Endodermal cell (in vitro differentiated cells): ENCODE measurements around the gene FEM1B. TPM values are rescaled to one million over a fixed set of nuclear protein-coding genes. Genes with fewer than 3 reads are reported as not detected.

Experiments used
- DNase-seq: peaks from one replicate; pipeline ENCODE4 v3.0.0-alpha.2; 2017
- H3K27ac ChIP-seq: 2 replicates; pipeline ENCODE4 v1.5.1; 2013; ENCODE audit warnings: mild to moderate bottlenecking, low read depth, low read length, moderate library complexity
- H3K27me3 ChIP-seq: 2 replicates; pipeline ENCODE4 v1.6.1; 2013; ENCODE audit warnings: mild to moderate bottlenecking, low read length, moderate library complexity; ENCODE audit not compliant: insufficient read depth, control insufficient read depth, poor library complexity, severe bottlenecking
- H3K36me3 ChIP-seq: 2 replicates; pipeline ENCODE4 v1.7.0; 2013; ENCODE audit warnings: mild to moderate bottlenecking, low read length, moderate library complexity; ENCODE audit not compliant: control insufficient read depth, insufficient read depth
- H3K4me1 ChIP-seq: one replicate; pipeline ENCODE4 v1.7.0; 2013; ENCODE audit warnings: low read length; ENCODE audit not compliant: control insufficient read depth, insufficient read depth
- H3K4me3 ChIP-seq: 2 replicates; pipeline ENCODE4 v1.5.1; 2013; ENCODE audit warnings: mild to moderate bottlenecking, low read length, moderate library complexity
- H3K9ac ChIP-seq: 2 replicates; pipeline ENCODE4 v1.6.1; 2013; ENCODE audit warnings: mild to moderate bottlenecking, low read length, moderate library complexity; ENCODE audit not compliant: poor library complexity, severe bottlenecking; ENCODE audit errors: extremely low read depth
- H3K9me3 ChIP-seq: 2 replicates; pipeline ENCODE4 v1.6.1; 2013; ENCODE audit warnings: mild to moderate bottlenecking, low read length, moderate library complexity; ENCODE audit not compliant: control insufficient read depth
- H3K27ac Mint-ChIP-seq: 2 replicates; pipeline ENCODE4 v1.8.0; 2020; ENCODE audit warnings: mixed read lengths
- H3K27me3 Mint-ChIP-seq: 2 replicates; pipeline ENCODE4 v1.8.0; 2021; ENCODE audit warnings: mild to moderate bottlenecking, mixed read lengths; ENCODE audit not compliant: insufficient read depth
- H3K36me3 Mint-ChIP-seq: 2 replicates; pipeline ENCODE4 v1.8.0; 2020; ENCODE audit warnings: low read depth, mixed read lengths
- H3K4me1 Mint-ChIP-seq: 2 replicates; pipeline ENCODE4 v1.8.0; 2020; ENCODE audit warnings: mixed read lengths
- H3K4me3 Mint-ChIP-seq: 2 replicates; pipeline ENCODE4 v1.8.0; 2020; ENCODE audit warnings: mild to moderate bottlenecking, moderate library complexity, mixed read lengths
- H3K9me3 Mint-ChIP-seq: 2 replicates; pipeline ENCODE4 v1.8.0; 2020; ENCODE audit warnings: mild to moderate bottlenecking, mixed read lengths
- WGBS, 2 experiments: methylation state at CpG; one replicate each; pipeline versions ENCODE4 v1.1.5 to v1.1.7; 2013; ENCODE audit warnings: missing lambda C conversion rate in 2 of 2, mixed read lengths in 1 of 2; ENCODE audit not compliant: insufficient coverage in 1 of 2, insufficient read length in 1 of 2; 5-methylcytosine and 5-hydroxymethylcytosine counted together
- total RNA-seq, 2 donors: library from RNA; stranded (reverse); fragmentation: NEBNext Ultra II Directional in 1 of 2; extraction: Animal tissue kit (Norgen Biotek cat#: 25700) in 1 of 2; gene quantifications; 2 replicates in 1 of 2; 3 replicates in 1 of 2; pipeline ENCODE4 v1.2.1, GENCODE V29; 2021
- TF ChIP-seq, protein P1 (sequence below): fragments of 200-600 bp; sonication (generic); conservative IDR thresholded peaks from 2 replicates; pipeline ENCODE4 v1.5.0; 2021; ENCODE audit warnings: antibody characterized with exemption, mild to moderate bottlenecking

Gene FEM1B
- total RNA-seq, 2 donors from 2014 or later, result 65.4 to 67.9 TPM

DNA sequence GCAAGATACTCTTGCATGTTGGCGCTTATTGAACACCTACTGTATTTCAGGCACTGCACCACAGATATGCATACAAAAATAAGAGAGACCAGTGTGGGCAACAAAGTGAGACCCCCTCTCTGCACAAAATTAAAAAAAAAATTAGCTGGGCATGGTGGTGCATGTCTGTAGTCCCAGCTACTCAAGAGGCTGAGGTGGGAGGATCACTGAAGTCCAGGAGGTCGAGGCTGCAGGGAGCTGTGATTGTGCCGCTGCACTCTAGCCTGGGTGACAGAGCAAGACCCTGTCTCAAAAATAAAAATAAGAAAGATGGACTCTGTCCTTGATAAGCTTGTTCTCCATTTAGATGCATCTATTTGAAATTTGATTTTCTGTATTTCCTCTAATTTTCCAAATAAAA, 20.8 kb downstream of the FEM1B start:
- no peak overlapping the region for H3K4me3 ChIP-seq

DNA sequence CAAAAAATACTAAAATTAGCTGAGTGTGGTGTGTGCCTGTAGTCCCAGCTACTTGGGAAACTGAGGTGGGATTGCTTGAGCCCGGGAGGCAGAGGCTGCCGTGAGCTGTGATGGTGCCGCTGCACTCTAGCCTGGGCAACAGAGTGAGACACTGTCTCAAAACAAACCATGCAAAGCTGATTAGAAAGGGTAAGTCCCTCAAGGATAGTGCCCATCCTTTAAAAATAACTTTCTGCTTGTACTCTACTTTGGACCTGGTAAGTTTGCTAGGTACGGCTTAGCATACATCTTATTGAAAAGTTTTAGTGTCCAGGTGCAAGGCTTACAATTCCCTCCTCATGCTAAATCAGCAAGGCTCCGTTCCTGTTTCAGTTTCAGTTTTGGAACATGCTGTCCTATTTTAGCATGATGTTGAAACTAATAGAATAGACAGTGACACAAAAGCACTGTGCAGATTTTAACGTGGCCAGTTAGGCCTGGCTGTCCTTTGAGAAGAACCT, 21.4 kb downstream of the FEM1B start:
- WGBS, 2 experiments, result 97% methylated on average over 4 to 6 of the region's 6 CpGs
- no peak overlapping the region for H3K4me3 Mint-ChIP-seq
- H3K4me1 Mint-ChIP-seq, result no peaks in the 10 kb centered on the region
- peaks cover 23% of the 10 kb centered on the region for H3K36me3 ChIP-seq
- H3K9ac ChIP-seq, result no peak overlapping the region
- H3K9me3 Mint-ChIP-seq, result no peaks in the 10 kb centered on the region
- H3K4me3 ChIP-seq, result no peak overlapping the region
- no peaks in the 10 kb centered on the region for H3K4me1 ChIP-seq
- no peaks in the 10 kb centered on the region for H3K27me3 Mint-ChIP-seq
- TF ChIP-seq, protein P1, sequence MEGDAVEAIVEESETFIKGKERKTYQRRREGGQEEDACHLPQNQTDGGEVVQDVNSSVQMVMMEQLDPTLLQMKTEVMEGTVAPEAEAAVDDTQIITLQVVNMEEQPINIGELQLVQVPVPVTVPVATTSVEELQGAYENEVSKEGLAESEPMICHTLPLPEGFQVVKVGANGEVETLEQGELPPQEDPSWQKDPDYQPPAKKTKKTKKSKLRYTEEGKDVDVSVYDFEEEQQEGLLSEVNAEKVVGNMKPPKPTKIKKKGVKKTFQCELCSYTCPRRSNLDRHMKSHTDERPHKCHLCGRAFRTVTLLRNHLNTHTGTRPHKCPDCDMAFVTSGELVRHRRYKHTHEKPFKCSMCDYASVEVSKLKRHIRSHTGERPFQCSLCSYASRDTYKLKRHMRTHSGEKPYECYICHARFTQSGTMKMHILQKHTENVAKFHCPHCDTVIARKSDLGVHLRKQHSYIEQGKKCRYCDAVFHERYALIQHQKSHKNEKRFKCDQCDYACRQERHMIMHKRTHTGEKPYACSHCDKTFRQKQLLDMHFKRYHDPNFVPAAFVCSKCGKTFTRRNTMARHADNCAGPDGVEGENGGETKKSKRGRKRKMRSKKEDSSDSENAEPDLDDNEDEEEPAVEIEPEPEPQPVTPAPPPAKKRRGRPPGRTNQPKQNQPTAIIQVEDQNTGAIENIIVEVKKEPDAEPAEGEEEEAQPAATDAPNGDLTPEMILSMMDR, result no peak
- no peaks in the 10 kb centered on the region for H3K27me3 ChIP-seq
- H3K36me3 Mint-ChIP-seq, result peaks cover 4% of the 10 kb centered on the region
- no peak for DNase-seq
- H3K9me3 ChIP-seq, result no peaks in the 10 kb centered on the region
- H3K27ac ChIP-seq, result no peak overlapping the region
- H3K27ac Mint-ChIP-seq, result no peak overlapping the region

More for the DNA sequence above, 20.8 kb downstream of the FEM1B start:
- H3K36me3 ChIP-seq, result peaks cover 29% of the 10 kb centered on the region
- H3K4me1 Mint-ChIP-seq, result no peaks in the 10 kb centered on the region
- no peak overlapping the region for H3K27ac Mint-ChIP-seq
- no peaks in the 10 kb centered on the region for H3K27me3 Mint-ChIP-seq
- no peak for DNase-seq
- H3K4me3 Mint-ChIP-seq, result no peak overlapping the region
- no peaks in the 10 kb centered on the region for H3K9me3 Mint-ChIP-seq
- H3K4me1 ChIP-seq, result no peaks in the 10 kb centered on the region
- no peaks in the 10 kb centered on the region for H3K9me3 ChIP-seq
- H3K27me3 ChIP-seq, result no peaks in the 10 kb centered on the region
- no peak overlapping the region for H3K27ac ChIP-seq
- 92 to 94% methylated on average over 2 to 3 of the region's 3 CpGs for WGBS, 2 experiments
- peaks cover 4% of the 10 kb centered on the region for H3K36me3 Mint-ChIP-seq
- no peak overlapping the region for H3K9ac ChIP-seq
- TF ChIP-seq, protein P1, result no peak

DNA sequence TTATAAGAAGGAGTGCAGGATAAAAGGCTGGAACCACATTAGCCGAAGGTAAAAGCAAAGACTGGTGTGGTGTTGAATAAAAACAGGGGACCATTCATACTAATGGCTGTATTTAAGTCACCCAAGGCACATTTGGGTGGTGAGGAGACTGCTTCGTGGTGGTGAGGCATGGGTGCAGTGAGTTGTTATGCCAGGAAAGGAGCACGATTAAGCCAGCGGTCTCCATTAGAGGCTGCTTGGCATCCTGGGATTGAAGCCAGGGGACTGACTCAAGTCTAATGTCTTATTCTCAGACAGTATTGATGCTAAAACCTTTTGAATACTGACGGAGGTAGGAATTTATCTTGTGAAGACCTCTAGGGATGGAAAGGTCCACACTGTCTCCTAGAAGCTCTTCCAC, 21.9 kb downstream of the FEM1B start:
- H3K27ac ChIP-seq, result no peak overlapping the region
- H3K27me3 ChIP-seq, result no peaks in the 10 kb centered on the region
- no peak overlapping the region for H3K4me3 ChIP-seq
- peaks cover 22% of the 10 kb centered on the region for H3K36me3 ChIP-seq
- DNase-seq, result no peak
- Mint-ChIP-seq H3K4me1 (peaks cover under 1% of the 10 kb centered on the region), H3K9me3 (no peaks in the 10 kb centered on the region), H3K36me3 (peaks cover 4% of the 10 kb centered on the region), H3K27ac (no peak overlapping the region), H3K4me3 (no peak overlapping the region), H3K27me3 (no peaks in the 10 kb centered on the region)
- TF ChIP-seq, protein P1, result no peak
- no peaks in the 10 kb centered on the region for H3K4me1 ChIP-seq
- no peaks in the 10 kb centered on the region for H3K9me3 ChIP-seq
- no peak overlapping the region for H3K9ac ChIP-seq
- WGBS, 2 experiments, result 96% methylated on average over 5 of the region's 5 CpGs
